ENCODE results near the gene POLA1. TPM values are rescaled to one million over a fixed set of nuclear protein-coding genes. Genes with fewer than 3 reads are reported as not detected.

POLA1 gene
- polyA plus RNA-seq, 1 experiment, result 2.2 TPM

GRCh38 chrX:25016938-25017598 is 323.4 kb downstream of the POLA1 start:
- Histone ChIP-seq H3K27me3 (ENCODE audit: control insufficient read depth, insufficient read depth, low read length) (peaks cover 80% of the 10 kb centered on the region), H3K9me3 (ENCODE audit: control insufficient read depth, insufficient read depth, low read length) (peaks cover 10% of the 10 kb centered on the region), H3K27ac (ENCODE audit: low read depth, low read length) (no peak overlapping the region), H3K4me3 (ENCODE audit: low read depth, low read length) (no peak overlapping the region)
- no peak for TF ChIP-seq CTCF (IDR thresholded peaks at IDR 0.05; ENCODE audit: low read depth, low read length)
- DNase-seq (ENCODE audit: low read depth, low spot score), result no peak
- ChIA-PET CTCF (interaction anchor here (0.6 kb wide), 1 partner anchor 711 kb away, joined by 3 read pairs; no protein-coding TSS in a partner anchor), POLR2A (no interaction called here)

GRCh38 chrX:25017667-25018247 is 324.0 kb downstream of the POLA1 start:
- Histone ChIP-seq H3K4me3 (ENCODE audit: low read depth, low read length) (no peak overlapping the region), H3K27me3 (ENCODE audit: control insufficient read depth, insufficient read depth, low read length) (peaks cover 80% of the 10 kb centered on the region), H3K27ac (ENCODE audit: low read depth, low read length) (no peak overlapping the region), H3K9me3 (ENCODE audit: control insufficient read depth, insufficient read depth, low read length) (peaks cover 10% of the 10 kb centered on the region)
- DNase-seq (ENCODE audit: low read depth, low spot score), result no peak
- ChIA-PET POLR2A (no interaction called here), CTCF (interaction anchor here (0.6 to 1.1 kb wide), 2 partner anchors 179 to 712 kb away, joined by 3 read pairs; no protein-coding TSS in a partner anchor)
- TF ChIP-seq CTCF (IDR thresholded peaks at IDR 0.05; ENCODE audit: low read depth, low read length), result no peak

GRCh38 chrX:25018682-25019081 is 325.0 kb downstream of the POLA1 start:
- no peak for TF ChIP-seq CTCF (IDR thresholded peaks at IDR 0.05; ENCODE audit: low read depth, low read length)
- no peak overlapping the region for H3K4me3 ChIP-seq (ENCODE audit: low read depth, low read length)
- no peak overlapping the region for H3K27ac ChIP-seq (ENCODE audit: low read depth, low read length)
- ChIA-PET POLR2A (no interaction called here), CTCF (no interaction called here)
- no peak for DNase-seq (ENCODE audit: low read depth, low spot score)
- H3K9me3 ChIP-seq (ENCODE audit: control insufficient read depth, insufficient read depth, low read length), result peaks cover 10% of the 10 kb centered on the region
- H3K27me3 ChIP-seq (ENCODE audit: control insufficient read depth, insufficient read depth, low read length), result peaks cover 89% of the 10 kb centered on the region

- TF ChIP-seq CTCF (IDR thresholded peaks at IDR 0.05; ENCODE audit: low read depth, low read length), result no peak
- Histone ChIP-seq H3K27ac (ENCODE audit: low read depth, low read length) (no peak overlapping the region), H3K4me3 (ENCODE audit: low read depth, low read length) (no peak overlapping the region), H3K9me3 (ENCODE audit: control insufficient read depth, insufficient read depth, low read length) (peaks cover 10% of the 10 kb centered on the region), H3K27me3 (ENCODE audit: control insufficient read depth, insufficient read depth, low read length) (peaks cover 87% of the 10 kb centered on the region)
- POLR2A ChIA-PET, result no interaction called here
- DNase-seq (ENCODE audit: low read depth, low spot score), result no peak
- CTCF ChIA-PET, result interaction anchor here (0.6 to 3.8 kb wide), 4 partner anchors 123 to 264 kb away, joined by 3 to 41 read pairs (median 4); no protein-coding TSS in a partner anchor
Measured at GRCh38 chrX:25019707-25020390, 326.1 kb downstream of the POLA1 start.

Data from AG04450 (cell line).